ENCODE data around the gene TRIM6. TPM values are rescaled to one million over a fixed set of nuclear protein-coding genes. Genes with fewer than 3 reads are reported as not detected.

Gene TRIM6
- total and polyA plus RNA-seq, 2 experiments from 2014 or later: 4.3 to 11.4 TPM

GRCh38 chr11:5625281-5625680, 28.8 kb downstream of the TRIM6 start:
- H3K4me1 ChIP-seq (ENCODE audit: low read depth): peaks cover 27% of the 10 kb centered on the region
- DNase-seq (ENCODE audit: low read depth in 1 of 2, low spot score in 1 of 2): peak in 1 of 2 donors; percentile 5
- H3K4me3 ChIP-seq: peak overlapping the region; percentile 24
- no peaks in the 10 kb centered on the region for H3K27me3 ChIP-seq
- no peak overlapping the region for H3K27ac ChIP-seq
- no peaks in the 10 kb centered on the region for H3K9me3 ChIP-seq (ENCODE audit: low read depth)
- no peaks in the 10 kb centered on the region for H3K36me3 ChIP-seq
- TF ChIP-seq CTCF (IDR thresholded peaks at IDR 0.05; ENCODE audit: low read depth, low read length): no peak

GRCh38 chr11:5626196-5626595, 29.8 kb downstream of the TRIM6 start:
- TF ChIP-seq CTCF (IDR thresholded peaks at IDR 0.05; ENCODE audit: low read depth, low read length): no peak
- no peak overlapping the region for H3K27ac ChIP-seq
- H3K9me3 ChIP-seq (ENCODE audit: low read depth): no peaks in the 10 kb centered on the region
- H3K4me3 ChIP-seq: no peak overlapping the region
- no peaks in the 10 kb centered on the region for H3K36me3 ChIP-seq
- peaks cover 18% of the 10 kb centered on the region for H3K4me1 ChIP-seq (ENCODE audit: low read depth)
- no peaks in the 10 kb centered on the region for H3K27me3 ChIP-seq
- DNase-seq (ENCODE audit: low read depth in 1 of 2, low spot score in 1 of 2): peak in 1 of 2 donors; percentile 12

- peak in 1 of 2 donors; percentile 30 for DNase-seq (ENCODE audit: low read depth in 1 of 2, low spot score in 1 of 2)
- TF ChIP-seq CTCF (IDR thresholded peaks at IDR 0.05; ENCODE audit: low read depth, low read length): no peak
- H3K9me3 ChIP-seq (ENCODE audit: low read depth): no peaks in the 10 kb centered on the region
- no peaks in the 10 kb centered on the region for H3K36me3 ChIP-seq
- no peaks in the 10 kb centered on the region for H3K4me1 ChIP-seq (ENCODE audit: low read depth)
- no peak overlapping the region for H3K4me3 ChIP-seq
- H3K27me3 ChIP-seq: no peaks in the 10 kb centered on the region
- no peak overlapping the region for H3K27ac ChIP-seq
Observed at GRCh38 chr11:5631417-5631816, 35.0 kb downstream of the TRIM6 start.

GRCh38 chr11:5631969-5632635, 35.7 kb downstream of the TRIM6 start:
- Histone ChIP-seq H3K4me3 (no peak overlapping the region), H3K27me3 (no peaks in the 10 kb centered on the region), H3K36me3 (no peaks in the 10 kb centered on the region), H3K27ac (no peak overlapping the region), H3K9me3 (ENCODE audit: low read depth) (no peaks in the 10 kb centered on the region), H3K4me1 (ENCODE audit: low read depth) (no peaks in the 10 kb centered on the region)
- TF ChIP-seq CTCF (IDR thresholded peaks at IDR 0.05; ENCODE audit: low read depth, low read length): no peak
- peak in 1 of 2 donors; percentile 53 for DNase-seq (ENCODE audit: low read depth in 1 of 2, low spot score in 1 of 2)

- no peaks in the 10 kb centered on the region for H3K9me3 ChIP-seq (ENCODE audit: low read depth)
- TF ChIP-seq CTCF (IDR thresholded peaks at IDR 0.05; ENCODE audit: low read depth, low read length): no peak
- H3K36me3 ChIP-seq: no peaks in the 10 kb centered on the region
- no peak overlapping the region for H3K4me3 ChIP-seq
- no peaks in the 10 kb centered on the region for H3K27me3 ChIP-seq
- no peak for DNase-seq (ENCODE audit: low read depth in 1 of 2, low spot score in 1 of 2)
- H3K27ac ChIP-seq: no peak overlapping the region
- H3K4me1 ChIP-seq (ENCODE audit: low read depth): no peaks in the 10 kb centered on the region
Observed at GRCh38 chr11:5639953-5640352, 43.5 kb downstream of the TRIM6 start.

Data from cardiac muscle cell (in vitro differentiated cells and primary cell).